Natural killer cell (primary cell): ENCODE data around the gene OR13C8. TPM values are rescaled to one million over a fixed set of nuclear protein-coding genes. Genes with fewer than 3 reads are reported as not detected.
"Not testable (repeated sequence)": the region's sequence is repeated elsewhere in the genome, so short reads cannot be mapped to it uniquely, and the experiment has no call there.

Source experiments
- ATAC-seq, 3 donors: fragments of 150-1000 bp in 2 of 3; fragments of 200-7000 bp in 1 of 3; cut with Tn5 transposase; 1 replicate in 1 of 3; 2 replicates in 2 of 3; pipeline ENCODE4 v1.10.0; 2021; ENCODE audit warnings: mild to moderate bottlenecking in 2 of 3, moderate library complexity in 2 of 3
- DNase-seq, 2 donors: peaks; one replicate each; pipeline versions ENCODE4 v3.0.0 to v3.0.0-alpha.2; 2013 to 2021; ENCODE audit warnings: mixed read lengths in 1 of 2
- H3K27ac ChIP-seq: one replicate; pipeline ENCODE4 v1.5.1; 2013; ENCODE audit warnings: mild to moderate bottlenecking, low read length
- H3K27me3 ChIP-seq: one replicate; pipeline ENCODE4 v1.6.1; 2013; ENCODE audit warnings: low read length; ENCODE audit not compliant: control insufficient read depth, insufficient read depth
- H3K36me3 ChIP-seq: one replicate; pipeline ENCODE4 v1.6.1; 2013; ENCODE audit warnings: low read length; ENCODE audit not compliant: control insufficient read depth, insufficient read depth
- H3K4me1 ChIP-seq: one replicate; pipeline ENCODE4 v1.6.1; 2013; ENCODE audit warnings: low read length; ENCODE audit not compliant: control insufficient read depth, insufficient read depth
- H3K4me3 ChIP-seq: one replicate; pipeline ENCODE4 v1.5.1; 2013; ENCODE audit warnings: low read length
- H3K9me3 ChIP-seq: one replicate; pipeline ENCODE4 v1.6.1; 2013; ENCODE audit warnings: low read length; ENCODE audit not compliant: control insufficient read depth, insufficient read depth
- H3K27ac Mint-ChIP-seq, 2 donors: one replicate each; pipeline ENCODE4 v1.8.0; 2022; ENCODE audit warnings: mild to moderate bottlenecking in 2 of 2, mixed read lengths in 2 of 2, moderate library complexity in 1 of 2
- H3K27me3 Mint-ChIP-seq, 2 donors: one replicate each; pipeline ENCODE4 v1.8.0; 2022; ENCODE audit warnings: low read depth in 2 of 2, mixed read lengths in 2 of 2
- H3K36me3 Mint-ChIP-seq: one replicate; pipeline ENCODE4 v1.8.0; 2022; ENCODE audit warnings: mixed read lengths
- H3K4me1 Mint-ChIP-seq, 2 donors: one replicate each; pipeline ENCODE4 v1.8.0; 2022; ENCODE audit warnings: mixed read lengths in 2 of 2
- H3K4me3 Mint-ChIP-seq: one replicate; pipeline ENCODE4 v1.8.0; 2022; ENCODE audit warnings: mild to moderate bottlenecking, moderate library complexity, mixed read lengths
- H3K9me3 Mint-ChIP-seq, 2 donors: one replicate each; pipeline ENCODE4 v1.8.0; 2022; ENCODE audit warnings: mixed read lengths in 2 of 2
- WGBS: methylation state at CpG from one replicate; pipeline ENCODE4 v1.1.7; 2013; ENCODE audit warnings: missing lambda C conversion rate; ENCODE audit not compliant: insufficient coverage; 5-methylcytosine and 5-hydroxymethylcytosine counted together
- intact Hi-C: fragments of 100-400 bp; cut with micrococcal nuclease; formaldehyde crosslinking; loops from one replicate; pipeline ENCODE4 v1.14.2; 2022
- total RNA-seq, 4 donors: library from RNA; stranded (reverse); fragments of 120-200 nt in 1 of 4; gene quantifications; one replicate each; pipeline versions ENCODE4 v1.2.3 to v1.2.4, GENCODE V29; 2013 to 2022
- TF ChIP-seq, protein P1 (sequence below): fragments of 200-600 bp; IDR thresholded peaks from one replicate; pipeline ENCODE4 v1.8.0; 2022; ENCODE audit warnings: antibody characterized with exemption

Gene OR13C8, protein sequence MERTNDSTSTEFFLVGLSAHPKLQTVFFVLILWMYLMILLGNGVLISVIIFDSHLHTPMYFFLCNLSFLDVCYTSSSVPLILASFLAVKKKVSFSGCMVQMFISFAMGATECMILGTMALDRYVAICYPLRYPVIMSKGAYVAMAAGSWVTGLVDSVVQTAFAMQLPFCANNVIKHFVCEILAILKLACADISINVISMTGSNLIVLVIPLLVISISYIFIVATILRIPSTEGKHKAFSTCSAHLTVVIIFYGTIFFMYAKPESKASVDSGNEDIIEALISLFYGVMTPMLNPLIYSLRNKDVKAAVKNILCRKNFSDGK
- not detected for total RNA-seq
- not detected for total RNA-seq (2013)

DNA sequence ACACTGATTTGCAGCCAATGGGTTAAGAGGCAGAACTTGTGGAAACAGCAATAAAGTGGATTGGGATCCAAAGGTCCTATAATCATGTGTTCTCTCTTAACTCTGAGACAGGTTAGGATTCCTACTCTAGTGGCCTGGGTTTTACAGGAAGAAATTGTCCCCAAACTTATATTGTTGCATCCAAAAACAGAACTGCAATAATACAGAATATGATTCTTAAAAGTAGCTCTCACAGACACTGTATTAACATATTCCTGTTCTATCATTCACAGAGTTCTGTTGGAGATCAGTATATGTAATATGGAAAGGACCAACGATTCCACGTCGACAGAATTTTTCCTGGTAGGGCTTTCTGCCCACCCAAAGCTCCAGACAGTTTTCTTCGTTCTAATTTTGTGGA is at the start of gene OR13C8:
OR13C8 (plus strand) TSS at position 301 of the 400 bp plus-strand sequence; CDS start at position 301, 0 bp downstream.
- intact Hi-C loops = no loop called here
- Histone ChIP-seq H3K4me3 (no peak within 1 kb of the TSS), H3K9me3 (no peaks in the 10 kb centered on the region), H3K27me3 (no peaks in the 10 kb centered on the region), H3K27ac (no peak within 1 kb of the TSS), H3K36me3 (no peaks in the 10 kb centered on the region), H3K4me1 (no peaks in the 10 kb centered on the region)
- Mint-ChIP-seq H3K36me3 (no peaks in the 10 kb centered on the region), H3K27me3 (no peaks in the 10 kb centered on the region), H3K27ac (no peak within 1 kb of the TSS), H3K4me3 (no peak within 1 kb of the TSS), H3K9me3 (peaks cover 3 to 10% of the 10 kb centered on the region in 2 donors), H3K4me1 (no peaks in the 10 kb centered on the region)
- 85% methylated on average over 4 of the region's 4 CpGs for WGBS
- ATAC-seq (no peak), DNase-seq (no peak)
- TF ChIP-seq, protein P1, sequence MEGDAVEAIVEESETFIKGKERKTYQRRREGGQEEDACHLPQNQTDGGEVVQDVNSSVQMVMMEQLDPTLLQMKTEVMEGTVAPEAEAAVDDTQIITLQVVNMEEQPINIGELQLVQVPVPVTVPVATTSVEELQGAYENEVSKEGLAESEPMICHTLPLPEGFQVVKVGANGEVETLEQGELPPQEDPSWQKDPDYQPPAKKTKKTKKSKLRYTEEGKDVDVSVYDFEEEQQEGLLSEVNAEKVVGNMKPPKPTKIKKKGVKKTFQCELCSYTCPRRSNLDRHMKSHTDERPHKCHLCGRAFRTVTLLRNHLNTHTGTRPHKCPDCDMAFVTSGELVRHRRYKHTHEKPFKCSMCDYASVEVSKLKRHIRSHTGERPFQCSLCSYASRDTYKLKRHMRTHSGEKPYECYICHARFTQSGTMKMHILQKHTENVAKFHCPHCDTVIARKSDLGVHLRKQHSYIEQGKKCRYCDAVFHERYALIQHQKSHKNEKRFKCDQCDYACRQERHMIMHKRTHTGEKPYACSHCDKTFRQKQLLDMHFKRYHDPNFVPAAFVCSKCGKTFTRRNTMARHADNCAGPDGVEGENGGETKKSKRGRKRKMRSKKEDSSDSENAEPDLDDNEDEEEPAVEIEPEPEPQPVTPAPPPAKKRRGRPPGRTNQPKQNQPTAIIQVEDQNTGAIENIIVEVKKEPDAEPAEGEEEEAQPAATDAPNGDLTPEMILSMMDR = no peak

DNA sequence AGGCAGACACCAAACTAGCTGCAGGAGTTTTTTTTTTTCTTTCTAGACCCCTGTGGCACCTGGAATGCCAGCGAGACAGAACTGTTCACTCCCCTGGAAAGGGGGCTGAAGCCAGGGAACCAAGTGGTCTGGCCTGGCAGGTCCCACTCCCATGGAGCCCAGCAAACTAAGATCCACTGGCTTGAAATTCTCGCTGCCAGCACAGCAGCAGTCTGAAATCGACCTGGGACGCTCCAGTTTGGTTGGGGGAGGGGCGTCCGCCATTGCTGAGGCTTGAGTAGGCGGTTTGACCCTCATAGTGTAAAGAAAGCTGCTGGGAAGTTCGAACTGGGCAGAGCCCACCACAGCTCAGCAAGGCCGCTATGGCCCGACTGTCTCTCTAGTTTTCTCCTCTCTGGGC is 48.7 kb upstream of the OR13C8 start:
- H3K4me1 Mint-ChIP-seq, H3K4me3 Mint-ChIP-seq, H3K4me1 ChIP-seq, H3K27me3 ChIP-seq, H3K27ac Mint-ChIP-seq, intact Hi-C loops, DNase-seq, H3K36me3 Mint-ChIP-seq, H3K27ac ChIP-seq, H3K36me3 ChIP-seq, H3K9me3 Mint-ChIP-seq, ATAC-seq, H3K9me3 ChIP-seq, H3K27me3 Mint-ChIP-seq, H3K4me3 ChIP-seq: not testable (repeated sequence)
- WGBS = 87% methylated on average over 10 of the region's 10 CpGs

DNA sequence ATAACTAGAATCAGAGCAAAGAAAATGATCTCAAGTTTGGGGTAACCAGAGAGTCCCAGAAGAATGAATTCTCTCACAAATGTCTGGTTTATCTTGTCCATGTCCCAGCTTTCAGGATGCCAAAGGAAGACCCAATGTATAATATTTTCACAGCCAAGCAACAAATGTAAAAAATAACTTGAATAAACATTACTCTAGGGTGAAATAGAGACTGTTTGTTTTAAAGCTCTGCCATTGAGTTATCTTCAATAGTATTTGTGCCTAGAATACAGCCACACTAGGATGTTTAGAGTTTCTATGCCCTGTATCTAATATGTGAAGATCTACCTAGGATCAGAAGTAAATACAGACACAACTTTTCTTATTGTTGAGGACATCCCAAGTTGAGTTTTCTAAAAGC is 41.9 kb upstream of the OR13C8 start, which contains the start of gene OR13C4:
OR13C4 (minus strand) TSS at position 101 of the 400 bp plus-strand sequence; CDS start at position 101, 0 bp downstream.
- H3K4me1 ChIP-seq = no peaks in the 10 kb centered on the region
- peaks cover 3 to 5% of the 10 kb centered on the region in 2 donors for H3K9me3 Mint-ChIP-seq
- intact Hi-C loops = no loop called here
- no peak within 1 kb of the TSS for H3K27ac Mint-ChIP-seq
- TF ChIP-seq, protein P1 = no peak
- H3K4me3 Mint-ChIP-seq = no peak within 1 kb of the TSS
- no peak within 1 kb of the TSS for H3K4me3 ChIP-seq
- no peaks in the 10 kb centered on the region for H3K36me3 ChIP-seq
- no peaks in the 10 kb centered on the region for H3K9me3 ChIP-seq
- DNase-seq (no peak), ATAC-seq (no peak)
- no peak within 1 kb of the TSS for H3K27ac ChIP-seq
- H3K27me3 Mint-ChIP-seq = no peaks in the 10 kb centered on the region
- no peaks in the 10 kb centered on the region for H3K4me1 Mint-ChIP-seq
- no peaks in the 10 kb centered on the region for H3K36me3 Mint-ChIP-seq
- no peaks in the 10 kb centered on the region for H3K27me3 ChIP-seq

DNA sequence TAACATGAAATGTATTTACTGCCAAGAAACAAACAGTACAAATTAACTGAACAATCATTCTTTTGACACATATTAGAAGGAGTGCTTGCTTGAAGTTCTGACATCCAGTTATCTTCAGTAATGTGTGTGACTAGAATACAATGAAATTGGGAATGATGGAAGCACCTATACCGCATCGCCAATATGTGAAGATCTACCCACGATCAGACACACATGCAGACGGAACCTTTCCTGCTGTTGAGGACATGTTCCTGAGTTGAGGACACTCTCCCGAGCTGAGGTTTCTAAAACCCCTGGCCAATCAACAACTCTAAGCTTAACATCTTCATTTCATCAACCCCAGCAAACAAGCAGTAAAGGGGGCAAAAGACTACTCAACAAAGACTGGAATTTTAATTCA is 32.2 kb upstream of the OR13C8 start, which contains the start of gene OR13C3:
OR13C3 (minus strand) TSS at position 101 of the 400 bp plus-strand sequence. CDS start 133 bp downstream, outside the sequence.
- H3K4me3 ChIP-seq = no peak within 1 kb of the TSS
- H3K27ac ChIP-seq = no peak within 1 kb of the TSS
- no peaks in the 10 kb centered on the region for H3K9me3 ChIP-seq
- no peaks in the 10 kb centered on the region for H3K4me1 ChIP-seq
- no peaks in the 10 kb centered on the region for H3K36me3 ChIP-seq
- no peaks in the 10 kb centered on the region for H3K27me3 ChIP-seq
- Mint-ChIP-seq H3K27me3 (no peaks in the 10 kb centered on the region), H3K9me3 (peaks cover 3 to 5% of the 10 kb centered on the region in 2 donors), H3K4me3 (no peak within 1 kb of the TSS), H3K4me1 (no peaks in the 10 kb centered on the region), H3K27ac (no peak within 1 kb of the TSS), H3K36me3 (no peaks in the 10 kb centered on the region)
- 94% methylated on average over 5 of the region's 5 CpGs for WGBS
- ATAC-seq (no peak), DNase-seq (no peak)
- intact Hi-C loops = no loop called here
- TF ChIP-seq, protein P1 = no peak
